ENCODE measurements around the gene PRKCE.

Gene PRKCE

DNA sequence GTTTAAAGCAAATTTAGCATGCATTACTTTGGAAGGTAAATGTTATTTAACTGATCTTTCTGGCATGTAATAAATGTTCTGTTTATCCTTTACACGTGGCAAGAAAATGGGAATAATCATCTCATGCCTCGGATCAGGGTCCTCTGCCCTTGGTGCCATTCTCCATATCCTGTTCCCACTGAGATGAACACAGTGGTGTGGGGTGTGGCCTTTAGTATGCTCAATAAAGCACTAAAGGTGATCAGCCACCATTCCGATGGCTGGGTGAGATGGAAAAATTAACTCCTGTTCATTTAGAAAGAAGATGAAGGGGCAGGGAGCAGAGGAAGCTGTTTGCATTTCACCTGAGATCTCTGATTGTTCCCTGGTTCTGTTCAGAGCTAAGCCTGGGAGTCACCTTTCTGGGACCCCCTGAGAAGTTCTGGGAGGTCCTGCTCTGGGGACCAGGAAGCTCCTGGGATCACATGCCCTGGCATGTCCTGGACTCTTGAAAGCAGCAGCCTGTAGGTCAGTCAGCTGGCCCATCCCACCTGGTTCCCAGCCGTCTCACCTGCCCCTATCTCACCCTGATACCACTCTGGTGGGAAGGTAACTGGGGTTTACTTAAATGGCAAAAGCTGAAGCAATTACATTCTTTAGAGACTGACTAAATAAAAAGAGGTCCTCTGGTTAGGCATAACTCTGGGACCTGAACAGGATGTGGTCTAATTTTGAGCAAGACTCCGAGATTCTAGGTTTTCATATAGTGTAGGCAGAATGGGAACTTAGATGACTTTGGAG is 356.8 kb downstream of the PRKCE start:
- no peaks in the 10 kb centered on the region for H3K4me1 Mint-ChIP-seq (ENCODE audit: low read depth)
- no peaks in the 10 kb centered on the region for H3K9me3 Mint-ChIP-seq (ENCODE audit: low read depth)
- peaks cover 14% of the 10 kb centered on the region for H3K36me3 Mint-ChIP-seq
- no peak overlapping the region for H3K27ac Mint-ChIP-seq
- no peak overlapping the region for H3K4me3 Mint-ChIP-seq
- H3K27me3 Mint-ChIP-seq, result no peaks in the 10 kb centered on the region

DNA sequence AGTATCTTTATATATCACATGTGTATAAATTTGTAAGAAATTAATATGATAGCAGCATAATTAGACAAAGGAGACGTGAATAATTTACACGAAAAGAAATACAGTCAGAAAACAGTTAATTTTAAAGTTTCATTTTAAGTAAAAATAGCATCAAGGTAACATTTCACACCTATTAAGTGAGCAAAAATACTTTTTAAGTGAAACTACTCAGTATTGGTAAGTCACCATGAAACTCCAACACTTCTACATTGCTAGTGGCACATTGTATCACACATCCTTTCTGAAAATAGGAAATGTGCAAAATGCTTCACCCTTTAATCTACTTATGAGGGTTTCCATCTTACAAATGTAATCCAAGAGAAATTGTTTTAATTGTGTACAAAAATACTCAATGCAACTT is 357.8 kb downstream of the PRKCE start:
- H3K4me1 Mint-ChIP-seq (ENCODE audit: low read depth), result no peaks in the 10 kb centered on the region
- H3K36me3 Mint-ChIP-seq, result peaks cover 7% of the 10 kb centered on the region
- H3K27me3 Mint-ChIP-seq, result no peaks in the 10 kb centered on the region
- H3K4me3 Mint-ChIP-seq, result no peak overlapping the region
- no peak overlapping the region for H3K27ac Mint-ChIP-seq
- H3K9me3 Mint-ChIP-seq (ENCODE audit: low read depth), result no peaks in the 10 kb centered on the region

DNA sequence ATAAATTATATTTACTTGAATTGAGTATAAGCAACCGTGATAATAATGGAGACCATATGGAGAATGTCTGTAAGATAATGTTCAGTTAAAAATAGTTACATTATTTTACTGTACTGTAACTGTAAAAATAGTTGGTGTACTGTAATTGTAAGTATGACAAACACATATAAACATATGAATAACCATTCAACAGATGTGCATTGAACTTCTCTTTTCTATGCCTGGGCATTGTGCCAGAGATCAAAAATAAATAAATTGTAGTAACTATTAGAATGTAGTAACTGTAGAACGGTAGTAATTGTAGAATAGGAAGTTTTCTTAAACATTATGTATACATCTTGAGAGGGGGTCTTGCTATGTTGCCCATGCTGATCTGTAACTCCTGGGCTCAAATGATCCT is 358.3 kb downstream of the PRKCE start:
- Mint-ChIP-seq H3K36me3 (peaks cover 10% of the 10 kb centered on the region), H3K27me3 (no peaks in the 10 kb centered on the region)

DNA sequence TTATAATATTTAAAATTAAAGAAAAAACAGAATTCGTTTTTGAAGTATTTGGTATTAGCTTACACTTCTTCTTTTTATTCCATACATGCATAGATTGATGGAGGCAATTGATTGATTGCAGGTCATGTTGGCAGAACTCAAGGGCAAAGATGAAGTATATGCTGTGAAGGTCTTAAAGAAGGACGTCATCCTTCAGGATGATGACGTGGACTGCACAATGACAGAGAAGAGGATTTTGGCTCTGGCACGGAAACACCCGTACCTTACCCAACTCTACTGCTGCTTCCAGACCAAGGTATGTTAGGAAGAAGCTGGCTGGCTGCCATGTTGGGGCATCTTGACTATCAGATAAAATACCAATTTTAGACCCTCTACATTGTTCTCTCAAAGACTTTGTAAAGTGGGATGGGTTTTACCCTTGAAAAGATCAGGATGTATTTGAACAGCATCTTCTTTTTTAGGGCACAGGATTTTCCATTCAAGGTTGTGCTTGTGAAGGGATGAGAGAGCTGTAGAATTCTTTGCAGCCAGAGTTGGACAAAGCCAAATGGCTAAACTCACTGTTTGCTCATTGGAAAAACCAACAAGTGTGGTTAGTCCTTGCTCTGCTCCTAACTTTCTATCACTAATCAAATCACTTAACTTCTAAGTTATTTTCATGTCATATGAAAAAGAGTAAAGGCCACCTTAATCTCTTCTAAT is 358.9 kb downstream of the PRKCE start:
- Mint-ChIP-seq H3K4me3 (no peak overlapping the region), H3K4me1 (ENCODE audit: low read depth) (no peaks in the 10 kb centered on the region), H3K9me3 (ENCODE audit: low read depth) (no peaks in the 10 kb centered on the region), H3K27ac (no peak overlapping the region), H3K36me3 (peaks cover 11% of the 10 kb centered on the region), H3K27me3 (no peaks in the 10 kb centered on the region)

More for the DNA sequence above, 358.3 kb downstream of the PRKCE start:
- no peaks in the 10 kb centered on the region for H3K4me1 Mint-ChIP-seq (ENCODE audit: low read depth)
- H3K4me3 Mint-ChIP-seq, result no peak overlapping the region
- no peaks in the 10 kb centered on the region for H3K9me3 Mint-ChIP-seq (ENCODE audit: low read depth)
- no peak overlapping the region for H3K27ac Mint-ChIP-seq

DNA sequence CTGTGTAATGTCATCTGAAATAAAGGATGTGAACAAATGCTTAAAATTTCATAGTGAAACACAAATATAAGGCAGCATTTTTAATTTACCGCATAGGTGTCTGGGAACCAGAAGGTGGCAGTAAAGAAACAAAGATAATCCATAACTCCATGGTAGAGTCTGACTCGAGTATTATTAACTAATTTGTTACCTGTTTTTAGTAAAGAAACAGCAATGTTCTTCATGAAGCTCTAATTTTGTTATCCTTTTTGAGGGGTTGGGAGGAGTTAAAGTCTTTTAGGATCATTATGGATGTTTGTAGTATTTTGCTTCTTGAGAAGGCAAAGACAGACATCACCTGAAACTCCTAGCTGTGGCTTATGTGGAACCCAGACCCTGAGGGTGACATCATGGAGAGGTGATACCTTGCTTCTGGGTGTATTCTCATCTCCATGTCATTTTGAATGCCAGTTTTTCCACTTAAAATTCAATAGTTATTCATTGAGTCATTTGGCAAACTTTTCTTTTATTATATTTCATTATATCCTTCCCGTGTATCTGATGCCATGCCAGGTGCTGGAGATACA is 359.5 kb downstream of the PRKCE start:
- Mint-ChIP-seq H3K27ac (no peak overlapping the region), H3K4me3 (no peak overlapping the region), H3K9me3 (ENCODE audit: low read depth) (no peaks in the 10 kb centered on the region), H3K27me3 (no peaks in the 10 kb centered on the region), H3K4me1 (ENCODE audit: low read depth) (no peaks in the 10 kb centered on the region), H3K36me3 (peaks cover 11% of the 10 kb centered on the region)

DNA sequence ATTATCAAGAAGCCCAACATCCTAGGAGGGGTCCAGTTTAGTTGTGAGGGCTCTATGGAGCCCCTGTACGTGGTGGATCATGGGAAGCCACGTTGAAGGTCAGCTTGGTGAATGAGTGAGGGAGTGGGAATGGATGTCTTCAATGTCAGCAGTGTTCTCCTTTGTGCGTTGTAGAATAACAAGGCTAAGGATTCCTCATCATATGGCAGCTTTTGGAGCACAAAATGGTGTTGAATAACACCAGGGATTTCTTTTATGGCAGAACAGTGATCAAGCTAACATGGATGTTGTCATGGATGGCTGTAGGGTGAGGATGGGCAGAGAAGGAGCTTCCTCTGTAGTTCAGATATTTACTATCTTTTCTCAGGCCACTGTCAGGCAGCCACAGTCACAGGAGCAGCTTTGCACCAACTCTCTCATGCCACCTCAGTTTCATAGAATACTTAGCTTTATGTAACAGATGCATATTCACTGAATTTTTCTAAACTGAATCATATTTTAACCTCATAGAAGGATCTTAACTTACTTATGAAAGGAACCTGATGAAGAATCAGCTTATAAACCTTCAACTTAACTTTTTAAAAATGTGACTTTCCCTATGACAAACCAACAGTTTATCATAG is 361.3 kb downstream of the PRKCE start:
- Mint-ChIP-seq H3K4me1 (ENCODE audit: low read depth) (no peaks in the 10 kb centered on the region), H3K27ac (no peak overlapping the region), H3K9me3 (ENCODE audit: low read depth) (no peaks in the 10 kb centered on the region), H3K27me3 (no peaks in the 10 kb centered on the region), H3K4me3 (no peak overlapping the region), H3K36me3 (peaks cover 15% of the 10 kb centered on the region)

DNA sequence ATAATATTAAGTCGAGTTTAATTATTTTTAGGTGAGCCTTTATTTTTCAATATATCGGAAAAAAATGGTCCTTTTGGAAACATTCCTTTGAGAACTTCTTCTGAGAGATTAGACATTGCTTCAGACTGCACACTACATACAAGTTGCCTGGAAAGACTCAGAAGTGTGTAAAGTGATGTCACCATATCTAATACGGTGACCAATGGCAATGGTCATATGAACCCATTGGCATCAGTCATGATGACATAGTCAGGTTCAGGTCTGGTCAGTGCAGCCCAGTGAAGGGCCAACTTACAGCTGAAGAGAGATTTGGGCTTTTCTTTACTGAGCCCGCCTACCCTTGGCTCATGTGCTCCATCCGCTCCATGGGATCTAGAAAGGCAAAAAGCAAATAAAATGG is 362.3 kb downstream of the PRKCE start:
- Mint-ChIP-seq H3K27me3 (no peaks in the 10 kb centered on the region), H3K27ac (no peak overlapping the region), H3K4me1 (ENCODE audit: low read depth) (no peaks in the 10 kb centered on the region), H3K4me3 (no peak overlapping the region), H3K36me3 (peaks cover 15% of the 10 kb centered on the region), H3K9me3 (ENCODE audit: low read depth) (no peaks in the 10 kb centered on the region)

DNA sequence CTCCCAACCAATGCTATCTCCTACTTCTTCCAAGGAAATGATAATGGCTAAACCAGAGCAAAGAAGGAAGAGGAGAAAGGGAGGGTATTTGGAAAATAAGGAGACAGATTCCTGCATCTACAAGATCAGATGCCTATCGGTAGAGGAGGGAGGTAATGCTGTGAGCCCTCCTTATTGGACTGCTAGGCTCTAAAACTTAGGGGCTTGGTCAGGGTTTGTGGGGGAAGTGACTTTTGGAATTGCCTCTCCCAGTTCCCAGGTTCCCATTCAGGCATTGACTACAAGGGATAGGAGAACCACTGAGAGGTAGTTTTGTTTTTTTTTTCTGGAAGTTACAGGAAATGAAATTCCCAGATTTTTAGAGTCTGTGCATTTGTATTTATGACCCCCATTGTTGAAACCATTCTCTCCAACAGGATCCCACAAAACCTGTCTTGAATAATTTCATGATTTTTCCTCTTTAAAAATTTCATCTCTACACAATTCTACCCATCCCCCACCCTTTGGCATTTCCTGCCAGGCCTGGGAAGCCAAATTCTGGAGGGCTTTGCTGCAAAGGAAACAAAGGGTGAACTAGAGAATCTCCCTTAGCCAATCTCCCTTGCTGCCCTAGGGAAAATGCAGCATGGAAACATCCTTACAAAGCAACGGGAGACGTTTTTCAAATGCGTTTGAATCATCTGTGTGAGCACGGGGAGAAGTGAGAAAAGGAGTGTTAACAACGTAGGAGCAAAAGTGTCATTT is 363.6 kb downstream of the PRKCE start:
- no peak overlapping the region for H3K4me3 Mint-ChIP-seq
- H3K27ac Mint-ChIP-seq, result no peak overlapping the region
- H3K27me3 Mint-ChIP-seq, result no peaks in the 10 kb centered on the region
- peaks cover 15% of the 10 kb centered on the region for H3K36me3 Mint-ChIP-seq
- peaks cover 5% of the 10 kb centered on the region for H3K4me1 Mint-ChIP-seq (ENCODE audit: low read depth)
- no peaks in the 10 kb centered on the region for H3K9me3 Mint-ChIP-seq (ENCODE audit: low read depth)

DNA sequence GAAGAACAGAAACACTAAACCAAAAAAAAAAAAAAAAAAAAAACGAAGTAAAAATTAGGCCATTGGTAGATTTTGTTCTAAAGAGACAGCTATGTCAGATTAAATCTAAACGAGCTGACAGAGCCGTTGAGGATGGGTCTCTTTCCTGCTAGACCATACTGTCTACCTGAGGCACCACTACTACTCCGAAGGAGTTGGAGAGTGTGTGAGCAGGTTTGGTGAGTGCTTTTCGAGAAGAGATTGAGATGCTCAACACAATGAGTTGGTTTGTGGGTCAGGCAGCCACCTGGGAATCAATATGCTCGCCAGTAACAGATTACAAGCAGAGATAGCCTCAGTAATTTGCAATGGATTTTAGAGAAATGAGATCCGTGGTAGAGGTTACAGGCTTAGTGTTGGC is 364.2 kb downstream of the PRKCE start:
- H3K27ac Mint-ChIP-seq, result no peak overlapping the region
- H3K36me3 Mint-ChIP-seq, result peaks cover 14% of the 10 kb centered on the region
- peaks cover 5% of the 10 kb centered on the region for H3K4me1 Mint-ChIP-seq (ENCODE audit: low read depth)
- no peaks in the 10 kb centered on the region for H3K9me3 Mint-ChIP-seq (ENCODE audit: low read depth)
- H3K27me3 Mint-ChIP-seq, result no peaks in the 10 kb centered on the region
- no peak overlapping the region for H3K4me3 Mint-ChIP-seq

DNA sequence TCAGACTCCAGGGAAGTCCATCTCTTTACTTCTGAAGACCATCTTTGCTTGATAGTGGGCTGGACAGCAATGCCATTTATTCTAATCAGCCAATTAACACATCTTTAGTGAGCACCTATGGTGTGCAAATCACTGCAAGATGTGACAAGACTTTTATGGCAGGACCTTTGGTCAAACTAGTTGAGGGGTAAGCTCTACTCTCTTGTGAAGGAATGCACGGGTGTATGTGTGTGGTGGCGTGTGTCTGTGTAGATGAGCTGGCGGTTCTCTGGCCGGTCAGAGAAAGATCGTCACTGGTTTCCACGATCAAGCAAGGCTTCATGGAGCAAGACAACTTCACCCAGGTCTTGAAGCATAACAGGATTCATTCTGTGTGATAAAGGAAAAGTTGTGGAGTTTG is 364.6 kb downstream of the PRKCE start:
- Mint-ChIP-seq H3K4me3 (no peak overlapping the region), H3K27ac (no peak overlapping the region), H3K36me3 (peaks cover 12% of the 10 kb centered on the region), H3K9me3 (ENCODE audit: low read depth) (no peaks in the 10 kb centered on the region), H3K4me1 (ENCODE audit: low read depth) (peaks cover 5% of the 10 kb centered on the region), H3K27me3 (no peaks in the 10 kb centered on the region)

DNA sequence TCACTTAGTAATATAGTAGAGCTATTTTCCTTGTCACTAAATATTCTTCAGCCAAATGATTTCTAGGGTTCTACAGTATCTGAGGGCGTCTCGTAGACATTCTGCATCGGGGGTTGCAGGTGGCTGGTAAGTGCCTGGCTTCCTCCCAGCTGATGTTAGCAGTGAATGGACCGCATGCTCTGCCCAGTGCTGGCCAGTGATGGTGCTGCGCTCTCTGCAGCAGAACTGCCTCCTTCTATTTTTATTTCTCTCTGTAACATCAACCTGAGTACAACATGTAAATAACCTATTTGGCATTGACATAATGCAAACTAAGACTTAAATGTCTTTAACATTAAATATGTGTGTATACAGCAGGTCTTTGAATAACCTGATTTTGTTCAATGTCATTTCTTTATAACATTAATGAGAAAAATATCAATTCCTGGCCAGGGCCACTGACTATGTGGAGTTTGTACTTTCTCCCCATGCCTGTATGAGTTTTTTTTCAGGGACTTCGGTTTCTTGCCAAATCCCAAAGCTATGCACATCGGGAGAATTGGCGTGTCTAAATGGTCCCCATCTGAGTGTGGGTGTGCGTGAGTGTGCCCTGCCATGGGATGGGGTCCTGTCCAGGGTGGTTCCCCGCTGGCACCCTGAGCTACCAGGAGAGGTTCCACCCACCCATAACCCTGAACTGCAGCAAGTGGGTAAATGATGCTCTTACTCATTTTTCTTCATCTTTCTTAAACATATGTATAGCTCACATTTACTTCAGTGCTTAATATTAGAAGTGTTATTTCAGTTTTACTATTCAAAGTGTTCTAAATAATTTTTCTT is 367.5 kb downstream of the PRKCE start:
- Mint-ChIP-seq H3K4me3 (no peak overlapping the region), H3K4me1 (ENCODE audit: low read depth) (peaks cover 5% of the 10 kb centered on the region), H3K27ac (no peak overlapping the region), H3K27me3 (no peaks in the 10 kb centered on the region), H3K9me3 (ENCODE audit: low read depth) (no peaks in the 10 kb centered on the region), H3K36me3 (peaks cover 17% of the 10 kb centered on the region)

DNA sequence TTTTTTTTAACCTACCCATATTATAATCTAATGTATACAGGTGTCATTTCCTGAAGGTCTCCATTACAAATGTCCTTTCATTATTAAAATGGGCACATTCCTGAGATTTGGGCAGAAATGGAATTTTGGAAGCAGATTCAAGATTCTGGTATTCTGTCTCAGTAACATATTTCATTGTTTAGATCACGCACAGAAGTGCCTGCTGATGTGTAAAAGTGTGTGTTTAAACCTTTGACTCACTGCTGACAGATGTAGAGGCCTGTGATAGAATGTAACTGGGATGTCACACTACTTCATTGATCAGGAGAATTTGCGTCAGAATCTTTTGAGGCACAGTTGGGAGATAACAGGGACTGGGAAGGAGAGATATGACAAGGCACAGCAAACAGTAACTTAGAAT is 368.9 kb downstream of the PRKCE start:
- Mint-ChIP-seq H3K4me3 (no peak overlapping the region), H3K36me3 (peaks cover 15% of the 10 kb centered on the region), H3K4me1 (ENCODE audit: low read depth) (peaks cover 5% of the 10 kb centered on the region), H3K9me3 (ENCODE audit: low read depth) (no peaks in the 10 kb centered on the region), H3K27ac (no peak overlapping the region), H3K27me3 (no peaks in the 10 kb centered on the region)

DNA sequence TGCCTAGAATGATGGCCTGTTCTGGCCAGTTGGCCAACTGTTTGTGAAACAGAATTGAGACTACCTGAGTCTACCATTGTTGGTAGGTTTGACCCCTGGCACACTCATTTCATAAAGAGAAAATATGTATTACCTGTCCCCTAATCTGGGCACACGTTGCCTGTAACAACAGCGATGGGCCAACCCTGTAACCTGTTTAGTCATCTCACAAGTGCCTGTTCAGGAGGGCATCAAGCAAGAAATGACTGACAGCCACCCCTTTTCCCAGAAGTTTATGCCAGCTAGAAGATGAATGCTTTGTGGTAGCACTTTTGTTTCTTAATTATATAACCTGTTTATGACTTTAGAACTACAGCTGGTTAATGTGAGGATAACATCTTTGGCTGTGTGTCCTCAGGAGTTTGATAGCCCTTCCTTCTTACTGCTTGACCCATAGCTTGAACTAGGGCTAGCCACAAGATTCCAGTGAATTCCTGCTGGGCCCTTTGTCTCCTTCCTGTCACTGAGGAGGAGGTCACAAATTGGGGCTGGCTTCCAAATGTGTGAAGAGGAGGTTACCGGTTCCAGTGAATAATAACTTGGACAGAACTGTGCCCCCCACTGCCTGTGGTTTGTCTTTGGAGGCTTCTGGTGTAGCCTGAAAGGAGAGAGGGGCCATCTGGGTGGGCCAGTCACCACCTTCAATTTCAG is 371.8 kb downstream of the PRKCE start:
- no peaks in the 10 kb centered on the region for H3K27me3 Mint-ChIP-seq
- no peaks in the 10 kb centered on the region for H3K9me3 Mint-ChIP-seq (ENCODE audit: low read depth)
- peaks cover 5% of the 10 kb centered on the region for H3K4me1 Mint-ChIP-seq (ENCODE audit: low read depth)
- peaks cover 19% of the 10 kb centered on the region for H3K36me3 Mint-ChIP-seq
- no peak overlapping the region for H3K4me3 Mint-ChIP-seq
- no peak overlapping the region for H3K27ac Mint-ChIP-seq

Measured in activated naive CD8-positive, alpha-beta T cell (primary cell).